ENCODE data around the gene SLC6A3.

The SLC6A3 gene

GRCh38 chr5:1378866-1379659 lies 66.2 kb downstream of the SLC6A3 start:
- TF ChIP-seq, protein P1, sequence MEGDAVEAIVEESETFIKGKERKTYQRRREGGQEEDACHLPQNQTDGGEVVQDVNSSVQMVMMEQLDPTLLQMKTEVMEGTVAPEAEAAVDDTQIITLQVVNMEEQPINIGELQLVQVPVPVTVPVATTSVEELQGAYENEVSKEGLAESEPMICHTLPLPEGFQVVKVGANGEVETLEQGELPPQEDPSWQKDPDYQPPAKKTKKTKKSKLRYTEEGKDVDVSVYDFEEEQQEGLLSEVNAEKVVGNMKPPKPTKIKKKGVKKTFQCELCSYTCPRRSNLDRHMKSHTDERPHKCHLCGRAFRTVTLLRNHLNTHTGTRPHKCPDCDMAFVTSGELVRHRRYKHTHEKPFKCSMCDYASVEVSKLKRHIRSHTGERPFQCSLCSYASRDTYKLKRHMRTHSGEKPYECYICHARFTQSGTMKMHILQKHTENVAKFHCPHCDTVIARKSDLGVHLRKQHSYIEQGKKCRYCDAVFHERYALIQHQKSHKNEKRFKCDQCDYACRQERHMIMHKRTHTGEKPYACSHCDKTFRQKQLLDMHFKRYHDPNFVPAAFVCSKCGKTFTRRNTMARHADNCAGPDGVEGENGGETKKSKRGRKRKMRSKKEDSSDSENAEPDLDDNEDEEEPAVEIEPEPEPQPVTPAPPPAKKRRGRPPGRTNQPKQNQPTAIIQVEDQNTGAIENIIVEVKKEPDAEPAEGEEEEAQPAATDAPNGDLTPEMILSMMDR (IDR thresholded peaks at IDR 0.05) = no peak

- TF ChIP-seq, protein P1 (IDR thresholded peaks at IDR 0.05) = no peak
Observed at GRCh38 chr5:1378096-1378495, 67.1 kb downstream of the SLC6A3 start.

GRCh38 chr5:1376981-1377380 lies 68.3 kb downstream of the SLC6A3 start:
- TF ChIP-seq, protein P1 (IDR thresholded peaks at IDR 0.05) = no peak

- TF ChIP-seq, protein P1 (IDR thresholded peaks at IDR 0.05) = no peak
Observed at GRCh38 chr5:1375871-1376810, 69.1 kb downstream of the SLC6A3 start.

GRCh38 chr5:1374679-1375055 lies 70.6 kb downstream of the SLC6A3 start:
- TF ChIP-seq, protein P1 (IDR thresholded peaks at IDR 0.05) = no peak

- TF ChIP-seq, protein P1 (IDR thresholded peaks at IDR 0.05) = no peak
Observed at GRCh38 chr5:1374030-1374678, 71.1 kb downstream of the SLC6A3 start.

- TF ChIP-seq, protein P1 (IDR thresholded peaks at IDR 0.05) = no peak
Observed at GRCh38 chr5:1371218-1371971, 73.8 kb downstream of the SLC6A3 start.

Measured in LNCAP (cell line).